Endothelial cell of hepatic sinusoid (primary cell): ENCODE data around the gene HIGD2B.
"Not testable (repeated sequence)": the region's sequence is repeated elsewhere in the genome, so short reads cannot be mapped to it uniquely, and the experiment has no call there.

Experiments used
- in situ Hi-C: cut with HindIII; loops from 2 replicates; pipeline ENCODE4 v1.10.0; 2017; ENCODE audit warnings: low sequenced_read_pairs

The HIGD2B gene

DNA sequence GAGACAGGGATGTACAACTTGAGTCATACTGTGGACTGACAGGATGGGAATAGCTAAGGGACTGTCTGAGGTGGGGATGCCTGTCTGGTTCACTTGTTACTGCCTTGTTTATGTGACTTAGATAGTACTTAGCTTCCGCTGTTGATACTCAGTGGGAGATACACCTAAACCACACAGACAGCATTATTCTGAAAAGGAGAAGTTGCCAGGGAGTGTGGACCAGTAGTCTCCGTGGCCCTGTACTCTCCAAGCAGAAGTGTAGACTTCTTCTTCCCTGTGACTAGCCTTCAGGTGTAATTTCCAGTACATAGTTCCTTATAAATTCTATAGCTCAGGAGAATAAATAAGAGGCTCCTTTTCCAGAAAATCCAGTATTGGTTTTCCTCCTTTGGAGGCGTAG, 5.1 kb downstream of the HIGD2B start:
- in situ Hi-C loops: no loop called here

- in situ Hi-C loops: no loop called here
Observed at GRCh38 chr15:72676838-72677237, 9.1 kb downstream of the HIGD2B start.

DNA sequence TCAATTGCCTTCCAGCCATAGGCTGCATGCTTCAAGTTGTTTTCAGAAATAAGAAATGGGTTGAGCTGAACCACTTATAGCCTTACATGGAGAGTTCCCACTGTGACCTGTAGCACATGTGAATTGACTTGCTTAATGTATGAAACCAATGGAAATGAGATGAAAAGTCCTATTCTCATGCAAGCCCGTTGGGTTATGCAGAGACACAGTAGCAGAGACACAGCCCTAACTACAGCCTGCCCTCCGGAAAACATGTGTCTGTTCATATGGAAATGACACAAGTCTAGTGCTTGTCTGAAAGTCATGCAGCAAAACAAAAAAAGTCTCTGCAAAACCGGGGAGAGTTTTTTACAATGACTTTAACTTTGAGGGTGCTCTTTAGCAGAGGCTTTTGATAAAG, 14.5 kb downstream of the HIGD2B start:
- in situ Hi-C loops: no loop called here

DNA sequence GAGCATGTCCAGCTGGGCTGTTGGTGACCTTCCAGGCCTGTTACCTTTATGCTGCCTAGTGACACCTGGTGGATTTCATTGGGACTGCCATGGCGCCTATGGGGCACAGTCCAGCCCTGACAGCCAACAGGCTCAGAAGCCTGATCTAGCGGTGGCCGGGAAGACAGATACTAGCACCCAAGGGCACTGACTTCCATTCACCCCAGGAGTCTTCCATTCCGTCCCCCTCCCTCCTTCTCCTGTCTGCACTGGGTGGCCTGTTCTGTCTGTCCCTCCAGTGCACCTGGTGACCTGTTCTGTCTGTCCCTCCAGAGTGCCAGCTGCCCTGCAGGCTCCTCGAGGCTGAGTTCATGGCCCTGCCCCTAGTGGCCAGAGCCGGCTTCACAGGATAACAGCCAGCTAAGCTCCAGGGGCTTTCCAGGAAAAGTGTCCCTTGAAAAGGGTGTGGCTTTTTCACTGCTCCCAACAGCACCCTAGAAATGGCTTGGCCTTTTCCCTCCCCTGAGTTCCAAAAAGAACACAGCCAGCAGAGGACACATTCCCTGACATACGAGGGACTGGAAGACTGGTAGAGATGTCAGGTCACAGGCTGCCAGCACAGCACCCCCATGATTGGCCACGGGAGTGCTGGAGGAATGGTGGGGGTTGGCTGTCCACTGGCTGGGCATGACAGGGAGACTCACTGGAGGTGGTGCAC, 15.2 kb downstream of the HIGD2B start:
- in situ Hi-C loops: not testable (repeated sequence)

GRCh38 chr15:72669803-72670202, 16.2 kb downstream of the HIGD2B start:
- in situ Hi-C loops: not testable (repeated sequence)

GRCh38 chr15:72665706-72666105, 20.3 kb downstream of the HIGD2B start:
- in situ Hi-C loops: not testable (repeated sequence)

- in situ Hi-C loops: not testable (repeated sequence)
Observed at GRCh38 chr15:72663931-72664330, 22.1 kb downstream of the HIGD2B start.

DNA sequence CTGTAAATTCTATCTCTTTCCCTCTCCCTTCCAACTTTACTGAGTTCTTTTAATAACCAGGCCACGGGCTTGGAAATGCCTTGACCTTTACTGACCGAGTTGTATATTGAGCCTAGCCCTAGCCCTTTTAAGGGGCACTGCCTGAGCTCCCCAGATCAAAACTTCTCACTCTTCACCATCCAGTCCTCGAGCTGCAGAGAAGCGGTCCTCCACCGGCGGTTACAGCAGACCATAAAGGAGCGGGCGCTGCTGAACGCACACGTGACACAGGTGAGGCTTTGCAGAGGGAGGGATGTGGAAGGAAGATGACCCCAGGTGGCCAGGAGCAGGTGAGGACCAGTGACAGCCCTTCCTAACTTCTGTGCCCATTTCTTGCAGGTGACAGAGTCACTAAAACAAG, 24.9 kb downstream of the HIGD2B start:
- in situ Hi-C loops: not testable (repeated sequence)

DNA sequence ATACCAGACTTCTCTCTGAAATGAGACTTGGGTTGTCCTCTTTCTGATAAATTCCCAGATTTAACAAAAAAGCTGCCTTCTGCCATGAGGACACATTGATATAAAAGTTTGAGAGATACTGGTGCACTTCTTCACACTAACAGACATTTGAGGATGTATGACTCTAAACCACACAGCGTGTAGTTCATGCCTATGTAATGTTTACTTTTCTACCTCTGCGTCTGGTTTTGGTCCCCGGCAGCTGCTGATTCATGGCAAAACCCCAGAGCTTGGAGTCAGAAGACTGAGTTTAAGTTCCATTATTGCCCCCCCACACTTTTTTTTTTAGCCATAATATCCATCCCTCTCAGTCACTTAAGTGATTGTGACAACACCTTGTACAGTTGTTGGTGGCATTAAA, 30.0 kb downstream of the HIGD2B start:
- in situ Hi-C loops: not testable (repeated sequence)

GRCh38 chr15:72654397-72654796, 31.6 kb downstream of the HIGD2B start, which contains the start of gene GOLGA6B:
TSS of gene GOLGA6B (plus strand) at chr15:72654697. CDS start at chr15:72654738, 41 bp downstream.
- in situ Hi-C loops: not testable (repeated sequence)

GRCh38 chr15:72648631-72649253, 37.2 kb downstream of the HIGD2B start:
- in situ Hi-C loops: not testable (repeated sequence)

DNA sequence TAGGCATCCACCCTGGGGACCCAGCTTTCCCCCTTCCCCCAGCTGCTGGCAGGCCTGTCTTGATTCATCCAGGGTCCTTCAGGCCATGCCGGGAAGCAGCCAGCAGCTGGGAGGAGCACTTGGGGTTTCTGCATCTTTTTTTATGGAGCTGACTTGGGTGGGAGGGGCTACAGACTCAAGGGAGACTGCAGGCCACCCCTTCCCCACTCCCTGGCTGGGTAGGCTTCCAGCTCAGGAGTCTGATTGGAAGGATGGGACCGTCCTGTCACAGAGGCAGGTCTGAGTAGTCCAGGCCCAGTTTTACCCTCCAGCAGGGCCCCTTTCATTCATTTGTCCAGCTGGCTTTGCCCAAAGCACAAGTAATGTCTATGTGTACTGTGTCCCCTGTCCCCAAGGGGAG, 43.7 kb downstream of the HIGD2B start:
- in situ Hi-C loops: not testable (repeated sequence)

DNA sequence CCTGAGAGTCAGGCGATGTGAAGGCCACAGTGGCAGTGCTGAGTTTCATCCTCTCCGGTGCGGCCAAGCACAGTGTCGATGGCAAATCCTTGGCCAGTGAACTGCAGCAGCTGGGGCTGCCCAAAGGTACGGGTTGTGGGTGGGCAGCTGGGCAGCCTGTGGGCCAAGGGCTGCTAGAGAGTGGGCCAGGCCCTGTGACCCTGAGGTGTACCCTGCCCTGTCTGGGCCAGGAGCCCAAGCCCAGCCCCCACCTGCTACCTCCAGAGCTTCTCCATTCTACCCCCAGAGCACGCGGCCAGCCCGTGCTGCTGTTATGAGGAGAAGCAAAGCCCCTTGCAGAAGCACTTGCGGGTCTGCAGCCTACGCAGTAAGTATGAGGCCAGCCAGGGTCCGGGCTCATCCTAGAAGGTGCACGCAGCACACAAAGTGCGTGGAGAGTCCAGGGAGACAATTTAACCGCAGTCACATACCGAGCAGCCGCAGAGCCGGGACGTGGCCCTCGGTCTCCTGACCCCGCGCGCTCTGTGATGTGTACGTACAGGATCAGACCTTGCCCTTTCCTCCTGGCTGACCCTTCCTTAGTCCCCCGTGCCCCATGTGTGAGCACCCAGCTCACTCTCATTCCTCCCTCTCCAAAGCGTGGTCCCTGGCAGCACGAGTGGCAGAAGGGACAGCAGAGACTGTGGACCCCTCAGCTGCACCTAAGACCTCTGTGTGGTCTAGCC, 46.1 kb downstream of the HIGD2B start:
- in situ Hi-C loops: not testable (repeated sequence)

GRCh38 chr15:72636519-72637282, 49.3 kb downstream of the HIGD2B start:
- in situ Hi-C loops: not testable (repeated sequence)

- in situ Hi-C loops: not testable (repeated sequence)
Observed at GRCh38 chr15:72629068-72629570, 56.9 kb downstream of the HIGD2B start.

- in situ Hi-C loops: not testable (repeated sequence)
Observed at GRCh38 chr15:72628249-72629067, 57.5 kb downstream of the HIGD2B start.

- in situ Hi-C loops: not testable (repeated sequence)
Observed at GRCh38 chr15:72626153-72626552, 59.8 kb downstream of the HIGD2B start.
